Activated T-cell treated with anti-CD3 and anti-CD28 coated beads for 1 hour (primary cell): ENCODE measurements around the gene SLC25A43.
"Not testable (repeated sequence)": the region's sequence is repeated elsewhere in the genome, so short reads cannot be mapped to it uniquely, and the experiment has no call there.

Source experiments
- DNase-seq: peaks from one replicate; pipeline ENCODE4 v3.0.0-alpha.2; 2020; ENCODE audit warnings: low read depth

SLC25A43 gene

DNA sequence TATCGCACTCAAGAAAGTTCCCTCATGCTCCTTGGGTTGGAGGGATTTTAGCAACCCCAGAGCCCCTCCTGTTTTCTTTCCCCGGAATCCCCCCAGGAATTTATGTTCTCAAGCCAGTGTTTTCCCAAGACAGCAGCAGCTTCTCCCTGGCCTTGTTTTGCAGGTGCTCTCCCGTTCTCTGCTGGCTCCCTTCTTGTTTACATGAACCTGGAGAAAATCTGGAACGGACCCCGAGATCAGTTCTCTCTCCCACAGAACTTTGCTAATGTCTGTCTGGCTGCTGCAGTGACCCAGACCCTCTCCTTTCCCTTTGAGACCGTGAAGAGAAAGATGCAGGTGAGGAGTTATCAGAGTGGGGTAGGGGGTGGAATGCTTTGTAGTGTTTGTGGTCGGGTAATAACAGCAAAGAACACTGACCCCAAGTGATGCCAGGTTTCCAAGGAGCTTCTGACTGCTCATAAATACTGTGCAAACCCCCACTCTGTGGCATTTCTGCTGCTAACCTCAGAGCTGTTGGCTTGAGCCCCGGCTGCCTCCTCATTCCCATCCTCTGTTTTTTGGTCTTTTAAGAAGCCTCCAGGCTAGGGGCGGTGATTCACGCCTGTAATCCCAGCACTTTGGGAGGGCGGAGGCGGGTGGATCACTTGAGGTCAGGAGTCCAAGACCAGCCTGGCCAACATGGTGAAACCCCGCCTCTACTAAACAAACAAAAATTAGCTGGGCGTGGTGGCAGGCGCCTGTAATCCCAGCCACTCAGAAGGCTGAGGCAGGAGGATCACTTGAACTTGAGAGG is 11.1 kb downstream of the SLC25A43 start:
- no peak for DNase-seq

GRCh38 chrX:119410854-119411253 is 11.7 kb downstream of the SLC25A43 start:
- DNase-seq, result no peak

- no peak for DNase-seq
These were observed 12.8 kb downstream of the SLC25A43 start for GRCh38 chrX:119411959-119412358.

GRCh38 chrX:119417376-119417775 is 18.2 kb downstream of the SLC25A43 start:
- DNase-seq, result no peak

GRCh38 chrX:119417842-119418241 is 18.7 kb downstream of the SLC25A43 start:
- no peak for DNase-seq

GRCh38 chrX:119419146-119419545 is 20.0 kb downstream of the SLC25A43 start:
- no peak for DNase-seq

DNA sequence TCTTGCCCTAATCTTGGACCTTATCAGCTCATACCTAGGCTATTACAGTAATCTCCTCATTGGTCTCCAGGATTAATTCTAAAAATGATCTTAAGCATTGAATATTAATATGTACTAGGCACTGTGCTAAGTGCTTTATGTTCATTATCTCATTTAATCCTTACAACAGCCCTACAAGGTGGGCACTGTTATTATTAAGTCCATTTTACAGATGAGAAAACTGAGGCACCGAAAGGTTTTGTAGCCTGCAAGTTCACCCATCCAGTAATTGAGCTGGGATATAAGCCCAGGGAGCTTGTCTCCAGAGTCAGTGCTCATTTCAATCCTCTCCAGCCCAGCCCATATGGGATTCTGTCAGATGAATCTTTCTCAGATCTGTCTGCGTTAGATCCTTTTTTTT is 20.8 kb downstream of the SLC25A43 start:
- DNase-seq, result no peak

DNA sequence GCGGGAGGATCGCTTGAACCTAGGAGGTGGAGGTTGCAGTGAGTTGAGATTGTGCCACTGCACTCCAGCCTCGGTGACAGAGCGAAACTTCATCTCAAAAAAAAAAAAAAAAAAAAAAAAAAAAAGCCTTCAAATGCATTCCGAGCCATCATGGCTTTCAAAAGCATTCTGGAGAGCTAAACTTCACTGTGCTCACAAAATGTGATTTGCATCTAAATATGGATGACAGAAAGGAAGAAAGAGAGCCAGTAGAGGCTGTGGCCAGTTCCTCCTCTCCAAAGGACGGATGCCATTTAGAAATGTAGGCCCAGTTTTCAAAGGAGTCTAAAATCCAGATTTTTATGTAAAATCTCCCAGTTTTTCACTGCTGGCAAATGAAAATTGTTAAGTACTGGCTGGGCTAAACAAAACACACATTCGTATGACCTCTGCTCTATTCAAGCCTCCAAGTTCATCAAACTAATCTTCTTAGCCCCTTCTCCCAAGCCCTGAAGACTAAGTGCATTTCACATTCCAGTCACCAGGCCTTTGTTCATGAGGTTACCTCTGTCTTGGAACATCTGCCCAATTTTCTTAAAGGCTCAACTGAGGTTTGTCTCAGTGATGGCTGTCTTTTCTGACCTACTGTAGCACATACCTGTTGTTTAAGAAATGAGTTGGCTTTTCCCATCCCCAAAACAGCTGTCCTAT is 22.0 kb downstream of the SLC25A43 start:
- no peak for DNase-seq

DNA sequence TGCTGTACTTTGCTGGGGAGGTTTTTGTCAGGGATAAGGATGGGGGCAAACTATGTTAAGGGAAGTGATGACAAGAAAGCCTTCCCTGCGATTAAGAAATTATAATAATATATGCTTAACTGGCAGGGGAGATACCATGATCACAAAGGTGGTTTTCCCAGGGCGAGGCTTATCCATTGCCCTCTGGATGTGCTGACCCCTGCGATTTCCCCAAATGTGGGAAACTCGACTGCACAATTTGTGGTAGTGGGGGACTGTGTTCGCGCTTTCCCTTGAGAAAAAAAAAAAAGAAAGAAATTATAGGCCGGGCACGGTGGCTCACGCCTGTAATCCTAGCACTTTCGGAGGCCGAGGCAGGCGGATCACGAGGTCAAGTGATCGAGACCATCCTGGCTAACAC is 24.5 kb downstream of the SLC25A43 start:
- no peak for DNase-seq

DNA sequence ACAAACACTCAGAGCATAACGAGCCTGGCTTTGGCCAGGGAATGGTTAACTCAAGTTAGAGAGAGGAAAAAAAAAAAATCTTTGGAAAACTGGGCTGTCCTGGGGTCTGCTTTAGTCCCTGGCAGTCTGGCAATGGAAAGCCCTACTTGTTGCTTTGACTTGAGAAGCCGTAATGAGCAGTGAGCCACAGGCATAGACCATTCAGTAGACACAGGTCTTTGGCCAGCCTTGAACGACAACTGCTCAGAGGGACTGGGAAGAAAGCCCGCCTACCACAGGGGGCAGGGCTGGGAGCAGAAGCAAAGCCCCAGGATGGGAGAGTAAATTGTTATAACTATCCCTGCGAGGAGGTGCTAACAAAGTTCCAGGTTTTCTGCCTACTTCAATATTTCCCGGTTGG is 25.9 kb downstream of the SLC25A43 start:
- DNase-seq, result no peak

DNA sequence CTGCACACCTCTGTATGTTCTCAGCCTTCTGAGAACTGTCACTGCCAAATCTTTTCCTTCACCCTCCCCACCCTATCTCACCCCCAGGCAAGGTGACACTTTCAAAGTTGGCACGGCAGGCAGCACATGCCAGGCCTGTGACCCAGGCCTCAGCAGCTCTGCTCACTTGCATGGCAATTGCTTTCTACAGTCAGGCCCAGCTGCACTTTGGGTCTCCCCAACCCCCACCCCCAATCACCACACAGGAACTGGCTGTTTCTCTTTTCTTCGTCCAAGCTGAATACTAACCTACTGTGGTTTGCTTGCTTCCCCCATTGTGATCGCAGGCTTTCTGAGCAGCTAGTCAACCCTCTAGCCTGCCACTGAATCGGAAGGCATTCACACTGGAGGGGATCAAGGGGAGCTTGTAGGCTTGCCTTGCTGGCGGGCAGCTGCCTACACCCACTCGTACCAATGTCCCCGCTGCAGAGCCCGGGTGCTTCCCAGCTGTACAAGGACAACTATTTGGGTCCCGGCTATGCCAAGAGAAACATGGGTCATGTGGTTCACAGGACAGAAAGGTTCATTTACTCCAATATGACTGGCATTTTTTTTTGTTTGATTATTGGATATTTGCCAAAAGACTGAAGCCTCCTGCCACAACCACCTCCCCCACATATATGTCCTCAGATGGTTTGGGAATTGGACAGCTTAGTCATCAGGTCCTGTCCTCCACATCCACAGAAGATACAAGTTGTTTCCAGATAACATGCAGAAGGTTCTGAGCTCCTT is 28.1 kb downstream of the SLC25A43 start:
- DNase-seq, result no peak

DNA sequence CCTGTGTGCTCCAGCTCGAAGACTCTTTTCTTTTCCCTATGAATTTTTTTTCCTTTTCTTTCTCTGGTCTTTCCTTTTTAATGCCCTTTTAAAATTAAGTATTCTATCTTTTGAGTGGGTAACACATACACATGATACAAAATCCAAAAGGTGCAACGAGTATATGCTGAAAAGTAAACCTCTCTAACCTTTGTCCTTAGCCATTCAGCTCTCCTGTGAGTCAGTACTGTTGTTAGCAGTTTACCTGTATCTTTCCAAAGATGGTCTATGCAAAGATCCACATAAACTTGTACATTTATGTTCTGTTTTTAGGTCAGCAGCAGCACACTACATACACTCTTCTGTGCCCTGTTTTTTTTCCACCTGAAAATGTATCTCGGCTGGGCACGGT is 28.7 kb downstream of the SLC25A43 start:
- no peak for DNase-seq

DNA sequence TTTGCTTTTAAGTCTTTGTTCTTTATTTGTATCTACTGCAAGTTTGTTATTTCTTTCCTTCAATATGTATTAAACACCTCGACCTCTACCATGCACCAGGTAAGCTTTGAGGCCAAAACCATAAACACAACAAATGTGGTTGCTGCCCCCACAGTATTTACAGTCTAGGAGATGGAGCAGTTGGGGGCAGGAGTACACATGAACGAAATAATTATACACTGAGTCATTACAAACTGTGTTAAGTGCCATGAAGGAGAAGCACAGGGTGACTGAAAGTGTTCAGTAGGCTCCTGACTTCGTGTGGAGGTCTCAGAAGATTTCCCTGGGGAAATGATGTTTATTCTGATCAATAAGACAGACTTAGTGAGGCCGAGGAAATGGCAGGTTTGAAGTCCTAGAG is 30.3 kb downstream of the SLC25A43 start:
- DNase-seq, result no peak

GRCh38 chrX:119441295-119441694 is 42.2 kb downstream of the SLC25A43 start:
- DNase-seq, result not testable (repeated sequence)

DNA sequence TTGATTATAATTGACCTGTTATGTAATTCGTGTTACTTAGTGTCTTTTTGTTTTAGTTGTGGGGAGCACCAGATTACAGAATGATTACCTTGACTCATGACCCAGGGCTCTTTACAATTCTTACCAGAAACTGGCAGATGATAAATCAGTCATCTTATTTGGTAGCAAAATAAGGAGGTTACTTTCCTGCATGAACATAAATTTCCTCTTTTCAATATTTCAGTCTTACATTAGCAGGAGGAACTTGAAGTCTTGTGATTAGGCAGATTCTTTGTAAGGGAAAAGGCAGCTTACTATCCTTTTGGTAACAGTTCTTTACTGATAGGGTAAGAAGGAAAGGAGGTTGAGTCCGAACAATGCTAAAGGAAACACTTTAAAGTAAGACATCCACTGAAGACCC is 43.1 kb downstream of the SLC25A43 start:
- no peak for DNase-seq

DNA sequence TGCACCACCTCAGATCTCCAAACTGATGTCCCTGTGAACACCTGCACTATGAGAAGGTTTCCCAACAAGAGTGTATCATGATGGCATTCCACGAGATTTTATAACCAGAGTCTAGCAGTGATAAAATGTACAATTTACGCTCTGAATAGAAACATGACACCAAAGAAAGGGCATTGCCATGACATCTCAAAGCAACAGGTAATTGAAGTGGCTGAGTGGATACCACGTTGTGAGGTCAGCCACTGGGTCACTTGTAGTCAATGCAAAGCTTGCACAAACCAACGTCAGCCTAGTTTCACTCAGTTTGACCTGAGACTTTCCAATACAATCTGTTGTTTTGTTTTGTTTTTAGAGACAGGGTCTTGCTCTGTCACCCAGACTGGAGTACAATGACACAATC is 54.1 kb downstream of the SLC25A43 start:
- no peak for DNase-seq

DNA sequence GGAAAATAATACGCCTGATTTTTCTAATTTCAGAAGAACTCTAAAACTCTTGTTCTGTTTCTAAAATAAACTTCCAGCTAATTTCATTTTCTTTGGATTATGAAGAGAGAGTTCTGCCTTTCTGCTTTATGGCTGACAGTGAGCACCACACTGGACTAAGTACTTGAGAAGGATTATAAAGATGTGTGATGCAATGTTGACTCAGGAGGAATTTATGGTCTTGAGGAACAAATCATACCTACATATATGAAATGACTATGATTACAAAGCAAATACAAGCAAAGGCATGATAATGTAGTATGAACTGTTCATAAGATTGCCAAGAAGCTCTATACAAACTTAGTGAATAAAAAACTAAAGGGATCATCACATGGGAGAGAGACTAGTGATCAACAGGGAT is 56.1 kb downstream of the SLC25A43 start:
- DNase-seq, result no peak

GRCh38 chrX:119459181-119459580 is 60.0 kb downstream of the SLC25A43 start:
- no peak for DNase-seq

- DNase-seq, result no peak
These were observed 66.4 kb downstream of the SLC25A43 start for GRCh38 chrX:119465555-119465954.

- DNase-seq, result no peak
These were observed 67.8 kb downstream of the SLC25A43 start for GRCh38 chrX:119466970-119467369.

GRCh38 chrX:119467433-119467832 is 68.3 kb downstream of the SLC25A43 start:
- no peak for DNase-seq

- DNase-seq, result peak; percentile 68
These were observed 68.9 kb downstream of the SLC25A43 start, which contains the start of gene SLC25A5 for GRCh38 chrX:119467842-119468550. TSS of gene SLC25A5 (plus strand) at chrX:119468444. CDS start at chrX:119468516, 72 bp downstream.
